Effector memory CD4-positive, alpha-beta T cell (primary cell): Measurements from ENCODE around the gene SOX18.
"Not testable (repeated sequence)": the region's sequence is repeated elsewhere in the genome, so short reads cannot be mapped to it uniquely, and the experiment has no call there.

Source experiments
- DNase-seq, 3 donors: peaks; one replicate each; pipeline ENCODE4 v3.0.0-alpha.2; 2020
- H3K27ac ChIP-seq: 2 replicates; pipeline ENCODE4 v1.7.0; 2013; ENCODE audit warnings: mild to moderate bottlenecking, low read length, moderate library complexity; ENCODE audit not compliant: insufficient read depth, poor library complexity, severe bottlenecking
- H3K27me3 ChIP-seq: replicated peaks from 2 replicates; pipeline ENCODE4 v1.7.0; 2013; ENCODE audit warnings: mild to moderate bottlenecking, low read length; ENCODE audit not compliant: insufficient read depth, control insufficient read depth, poor library complexity, severe bottlenecking
- H3K36me3 ChIP-seq: 2 replicates; pipeline ENCODE4 v1.7.0; 2013; ENCODE audit warnings: mild to moderate bottlenecking, low read length, moderate library complexity; ENCODE audit not compliant: control insufficient read depth, insufficient read depth
- H3K4me1 ChIP-seq: 2 replicates; pipeline ENCODE4 v1.7.0; 2013; ENCODE audit warnings: low read length, mild to moderate bottlenecking; ENCODE audit not compliant: control insufficient read depth, insufficient read depth, poor library complexity, severe bottlenecking
- H3K4me3 ChIP-seq: 2 replicates; pipeline ENCODE4 v1.7.0; 2013; ENCODE audit warnings: low read length, low read depth, mild to moderate bottlenecking; ENCODE audit not compliant: insufficient read depth, poor library complexity, severe bottlenecking
- H3K9me3 ChIP-seq: 2 replicates; pipeline ENCODE4 v1.7.0; 2013; ENCODE audit warnings: mild to moderate bottlenecking, low read length, moderate library complexity; ENCODE audit not compliant: control insufficient read depth

SOX18 gene

DNA sequence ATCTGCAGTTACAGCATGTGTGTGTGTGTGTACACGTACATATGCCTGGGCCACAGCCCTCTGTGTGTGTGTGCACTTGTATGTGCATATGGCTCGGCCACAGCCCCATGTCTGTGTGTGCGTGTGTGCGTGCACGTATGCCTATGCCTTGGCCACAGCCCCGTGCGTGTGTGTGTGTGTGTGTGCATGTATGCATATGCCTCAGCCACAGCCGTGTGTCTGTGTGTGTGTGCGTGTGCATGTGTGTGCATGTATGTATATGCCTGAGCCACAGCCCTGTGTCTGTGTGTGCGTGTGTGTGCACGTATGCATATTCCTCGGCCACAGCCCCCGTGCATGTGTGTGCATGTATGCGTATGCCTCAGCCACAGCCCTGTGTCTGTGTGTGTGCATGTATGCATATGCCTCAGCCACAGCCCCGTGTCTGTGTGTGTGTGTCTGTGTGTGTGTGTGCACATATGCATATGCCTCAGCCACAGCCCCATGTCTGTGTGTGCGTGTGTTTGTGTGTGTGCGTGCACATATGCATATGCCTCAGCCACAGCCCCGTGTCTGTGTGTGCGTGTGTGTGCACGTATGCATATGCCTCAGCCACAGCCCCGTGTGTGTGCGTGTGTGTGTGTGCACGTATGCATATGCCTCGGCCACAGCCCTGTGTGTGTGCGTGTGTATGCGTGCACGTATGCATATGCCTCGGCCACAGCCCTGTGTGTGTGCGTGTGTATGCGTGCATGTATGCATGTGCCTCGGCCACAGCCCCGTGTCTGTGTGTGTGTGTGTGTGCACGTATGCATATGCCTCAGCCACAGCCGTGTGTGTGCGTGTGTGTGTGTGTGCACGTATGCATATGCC lies 28.1 kb downstream of the SOX18 start:
- DNase-seq: no peak
- no peak overlapping the region for H3K4me3 ChIP-seq
- H3K4me1 ChIP-seq: no peaks in the 10 kb centered on the region
- no peaks in the 10 kb centered on the region for H3K27me3 ChIP-seq
- no peaks in the 10 kb centered on the region for H3K9me3 ChIP-seq
- peaks cover 89% of the 10 kb centered on the region for H3K36me3 ChIP-seq
- H3K27ac ChIP-seq: no peak overlapping the region

DNA sequence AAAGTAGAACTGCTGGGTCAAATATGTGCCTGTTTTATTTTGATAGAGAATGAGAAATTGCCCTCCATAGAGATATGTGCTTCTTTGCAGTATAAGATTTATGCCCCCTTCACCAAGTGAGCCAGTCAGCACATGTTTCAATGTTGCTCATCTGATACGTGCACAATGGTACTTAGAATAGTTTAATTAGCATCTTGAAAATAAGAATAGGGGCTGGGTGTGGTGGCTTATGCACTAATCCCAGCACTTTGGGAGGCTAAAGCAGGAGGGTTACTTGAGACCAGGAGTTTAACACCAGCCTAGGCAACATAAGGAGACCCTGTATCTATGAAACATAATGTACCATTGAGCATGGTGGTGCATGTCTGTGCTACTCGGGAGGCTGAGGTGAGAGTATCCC lies 33.8 kb downstream of the SOX18 start:
- H3K4me1 ChIP-seq: peaks cover 17% of the 10 kb centered on the region
- no peak for DNase-seq
- no peak overlapping the region for H3K27ac ChIP-seq
- peaks cover 65% of the 10 kb centered on the region for H3K36me3 ChIP-seq
- no peaks in the 10 kb centered on the region for H3K27me3 ChIP-seq
- H3K9me3 ChIP-seq: peaks cover 7% of the 10 kb centered on the region
- H3K4me3 ChIP-seq: no peak overlapping the region

DNA sequence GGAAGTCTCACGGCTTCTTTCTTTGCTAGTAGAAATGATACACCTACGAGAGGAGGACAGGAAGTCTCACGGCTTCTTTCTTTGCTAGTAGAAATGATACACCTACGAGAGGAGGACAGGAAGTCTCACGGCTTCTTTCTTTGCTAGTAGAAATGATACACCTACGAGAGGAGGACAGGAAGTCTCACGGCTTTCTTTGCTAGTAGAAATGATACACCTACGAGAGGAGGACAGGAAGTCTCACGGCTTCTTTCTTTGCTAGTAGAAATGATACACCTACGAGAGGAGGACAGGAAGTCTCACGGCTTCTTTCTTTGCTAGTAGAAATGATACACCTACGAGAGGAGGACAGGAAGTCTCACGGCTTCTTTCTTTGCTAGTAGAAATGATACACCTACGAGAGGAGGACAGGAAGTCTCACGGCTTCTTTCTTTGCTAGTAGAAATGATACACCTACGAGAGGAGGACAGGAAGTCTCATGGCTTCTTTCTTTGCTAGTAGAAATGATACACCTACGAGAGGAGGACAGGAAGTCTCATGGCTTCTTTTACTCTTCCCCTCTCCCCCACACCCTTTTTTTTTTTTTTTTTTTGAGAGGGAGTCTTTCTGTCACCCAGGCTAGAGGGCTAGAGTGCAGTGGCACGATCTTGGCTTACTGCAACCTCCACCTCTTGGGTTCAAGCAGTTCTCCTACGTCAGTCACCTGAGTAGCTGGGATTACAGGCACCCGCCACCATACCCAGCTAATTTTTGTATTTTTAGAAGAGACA lies 36.9 kb downstream of the SOX18 start:
- peaks cover 20% of the 10 kb centered on the region for H3K9me3 ChIP-seq
- H3K4me3 ChIP-seq, H3K27ac ChIP-seq, DNase-seq, H3K27me3 ChIP-seq: not testable (repeated sequence)
- H3K4me1 ChIP-seq: peaks cover 27% of the 10 kb centered on the region
- peaks cover 67% of the 10 kb centered on the region for H3K36me3 ChIP-seq

DNA sequence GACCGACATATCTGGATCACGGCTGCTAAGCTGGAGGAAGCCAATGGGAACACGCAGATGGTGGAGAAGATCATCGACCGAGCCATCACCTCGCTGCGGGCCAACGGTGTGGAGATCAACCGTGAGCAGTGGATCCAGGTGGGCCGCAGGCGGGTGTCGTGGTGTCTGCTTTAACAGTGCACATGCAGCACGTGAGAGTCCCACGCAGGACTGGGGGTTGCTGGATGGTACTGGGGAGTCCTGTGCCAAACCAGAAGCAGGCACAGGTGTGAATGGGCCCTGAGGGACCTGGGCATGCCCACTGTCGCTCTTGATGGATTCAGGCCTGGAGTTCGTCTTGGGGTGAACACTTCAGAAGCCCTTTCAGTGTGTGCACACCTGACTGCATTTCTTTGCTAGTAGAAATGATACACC lies 38.1 kb downstream of the SOX18 start:
- Histone ChIP-seq H3K27ac (peak overlapping the region; percentile 25), H3K9me3 (peaks cover 20% of the 10 kb centered on the region), H3K36me3 (peaks cover 71% of the 10 kb centered on the region), H3K4me3 (peak overlapping the region; percentile 25), H3K27me3 (no peaks in the 10 kb centered on the region), H3K4me1 (peaks cover 27% of the 10 kb centered on the region)
- DNase-seq: no peak

DNA sequence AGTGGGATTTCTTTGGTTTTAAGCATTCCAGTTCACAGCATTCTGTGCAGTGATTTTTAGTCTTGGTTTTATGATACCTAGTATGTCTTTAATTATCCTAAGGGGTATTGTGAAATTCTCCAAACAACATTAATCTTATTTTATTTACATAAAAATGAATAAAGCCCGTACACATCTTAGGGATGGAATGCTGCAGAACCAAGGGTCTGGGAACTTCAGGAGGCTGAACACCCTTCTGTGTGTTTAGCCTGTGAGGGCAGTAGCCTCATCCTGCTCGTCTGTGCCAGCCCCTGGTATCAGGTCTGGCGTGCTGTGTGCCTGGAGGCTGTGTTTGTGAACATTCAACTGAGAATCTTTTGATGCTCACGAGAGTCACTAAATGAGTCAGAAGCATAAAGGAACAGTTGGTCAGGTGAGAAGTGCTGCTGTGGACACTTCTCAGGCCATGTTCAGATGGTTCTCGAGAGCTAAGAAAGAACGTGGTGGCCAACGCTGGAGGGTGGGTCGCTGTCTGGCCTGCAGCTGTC lies 38.7 kb downstream of the SOX18 start:
- peak overlapping the region; percentile 25 for H3K4me3 ChIP-seq
- peaks cover 73% of the 10 kb centered on the region for H3K36me3 ChIP-seq
- H3K27ac ChIP-seq: no peak overlapping the region

DNA sequence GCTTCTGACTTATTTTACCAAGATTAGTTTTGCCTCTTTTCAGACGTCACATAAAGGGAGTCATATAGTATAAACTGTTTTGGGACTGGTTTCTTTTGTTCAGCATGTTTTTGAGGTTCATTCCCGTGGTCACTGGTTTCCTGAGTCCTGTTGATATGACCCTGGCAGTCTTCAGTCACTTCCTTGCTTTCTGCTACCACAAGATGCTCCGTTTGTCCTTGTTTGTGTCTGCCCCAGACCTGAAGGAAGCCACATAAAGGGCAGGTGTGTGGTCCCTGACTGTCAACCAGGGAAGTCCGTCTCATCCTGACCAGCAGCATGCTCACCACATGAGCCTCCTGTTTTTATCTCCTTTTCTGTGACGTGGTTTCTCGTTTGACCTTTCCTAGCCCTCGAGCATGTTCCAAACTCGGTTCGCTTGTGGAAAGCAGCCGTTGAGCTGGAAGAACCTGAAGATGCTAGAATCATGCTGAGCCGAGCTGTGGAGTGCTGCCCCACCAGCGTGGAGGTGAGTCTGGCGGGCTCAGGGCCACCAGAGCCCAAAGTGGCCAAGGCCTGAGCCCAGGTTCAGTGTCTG lies 39.5 kb downstream of the SOX18 start:
- peaks cover 27% of the 10 kb centered on the region for H3K4me1 ChIP-seq
- no peaks in the 10 kb centered on the region for H3K27me3 ChIP-seq
- H3K9me3 ChIP-seq: peaks cover 20% of the 10 kb centered on the region
- peaks cover 73% of the 10 kb centered on the region for H3K36me3 ChIP-seq
- no peak overlapping the region for H3K4me3 ChIP-seq
- DNase-seq: no peak
- H3K27ac ChIP-seq: peak overlapping the region; percentile 12

More for the DNA sequence above, 38.7 kb downstream of the SOX18 start:
- no peak for DNase-seq
- Histone ChIP-seq H3K27me3 (no peaks in the 10 kb centered on the region), H3K9me3 (peaks cover 20% of the 10 kb centered on the region), H3K4me1 (peaks cover 27% of the 10 kb centered on the region)

DNA sequence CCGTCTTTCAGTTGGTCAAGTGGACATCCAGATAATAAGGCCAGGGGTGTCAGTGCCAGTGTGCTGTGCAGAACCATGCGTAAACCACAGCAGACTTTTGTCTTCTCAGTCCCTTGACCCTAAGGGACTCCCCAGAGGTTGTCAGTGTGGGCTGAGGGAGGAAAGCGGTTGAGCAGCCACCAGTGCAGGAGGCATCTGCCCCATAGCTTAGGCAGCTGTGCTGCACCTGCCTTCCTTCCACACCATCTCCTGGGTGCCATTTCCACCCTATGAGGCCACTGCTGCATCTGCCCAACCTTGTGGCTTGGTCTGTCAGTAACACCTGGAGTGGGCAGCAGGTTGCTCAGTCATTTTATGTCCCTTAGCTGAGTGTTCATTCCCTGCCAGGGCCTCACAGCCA lies 42.5 kb downstream of the SOX18 start:
- Histone ChIP-seq H3K4me1 (peaks cover 19% of the 10 kb centered on the region), H3K4me3 (no peak overlapping the region), H3K27me3 (no peaks in the 10 kb centered on the region), H3K9me3 (peaks cover 20% of the 10 kb centered on the region), H3K27ac (no peak overlapping the region), H3K36me3 (peaks cover 83% of the 10 kb centered on the region)
- no peak for DNase-seq

DNA sequence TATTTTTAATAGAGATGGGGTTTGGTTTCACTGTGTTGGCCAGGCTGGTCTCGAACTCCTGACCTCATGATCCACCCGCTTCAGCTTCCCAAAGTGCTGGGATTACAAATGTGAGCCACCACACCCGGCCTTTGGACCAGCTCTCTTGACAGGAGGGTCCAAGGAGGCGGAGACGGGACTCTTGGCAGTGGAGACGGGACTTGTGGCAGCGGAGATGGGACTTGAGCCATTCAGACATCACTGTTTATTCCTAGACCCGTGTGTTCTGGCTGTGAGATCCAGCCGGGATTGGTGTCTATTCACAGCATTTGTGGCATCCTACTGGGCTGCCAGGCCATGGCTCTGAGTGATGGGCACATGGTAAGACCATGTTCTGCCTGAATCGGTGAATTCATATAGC lies 42.9 kb downstream of the SOX18 start:
- H3K4me3 ChIP-seq: no peak overlapping the region
- H3K9me3 ChIP-seq: peaks cover 20% of the 10 kb centered on the region
- H3K36me3 ChIP-seq: peaks cover 87% of the 10 kb centered on the region
- no peak for DNase-seq
- no peaks in the 10 kb centered on the region for H3K27me3 ChIP-seq
- H3K27ac ChIP-seq: no peak overlapping the region
- peaks cover 18% of the 10 kb centered on the region for H3K4me1 ChIP-seq

DNA sequence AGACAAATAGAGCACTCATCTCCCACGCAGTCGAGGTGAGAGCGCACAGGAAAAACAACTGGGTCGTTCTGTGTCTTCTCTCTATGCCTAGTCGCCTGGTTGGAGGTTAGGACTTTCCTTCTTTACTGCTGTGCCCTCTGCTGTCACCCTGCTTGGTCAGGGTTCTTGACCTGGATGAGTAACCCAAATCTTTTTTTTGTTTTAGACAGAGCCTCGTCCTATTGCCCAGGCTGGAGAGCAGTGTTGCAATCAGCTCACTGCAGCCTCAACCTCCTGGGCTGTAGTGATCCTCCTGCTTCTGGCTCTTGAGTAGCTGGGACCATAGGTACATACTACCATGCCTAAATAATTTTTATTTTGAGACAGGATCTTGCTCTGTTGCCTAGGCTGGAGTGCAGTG lies 44.0 kb downstream of the SOX18 start:
- Histone ChIP-seq H3K4me1 (peaks cover 8% of the 10 kb centered on the region), H3K27me3 (no peaks in the 10 kb centered on the region), H3K4me3 (no peak overlapping the region), H3K27ac (no peak overlapping the region), H3K9me3 (peaks cover 12% of the 10 kb centered on the region), H3K36me3 (peaks cover 86% of the 10 kb centered on the region)
- no peak for DNase-seq
